Measurements from ENCODE around the gene TAS2R31. TPM values are rescaled to one million over a fixed set of nuclear protein-coding genes. Genes with fewer than 3 reads are reported as not detected.
"Not testable (repeated sequence)": the region's sequence is repeated elsewhere in the genome, so short reads cannot be mapped to it uniquely, and the experiment has no call there.

TAS2R31 gene
- total RNA-seq, 1 experiment from 2014 or later, result 3.5 TPM

DNA sequence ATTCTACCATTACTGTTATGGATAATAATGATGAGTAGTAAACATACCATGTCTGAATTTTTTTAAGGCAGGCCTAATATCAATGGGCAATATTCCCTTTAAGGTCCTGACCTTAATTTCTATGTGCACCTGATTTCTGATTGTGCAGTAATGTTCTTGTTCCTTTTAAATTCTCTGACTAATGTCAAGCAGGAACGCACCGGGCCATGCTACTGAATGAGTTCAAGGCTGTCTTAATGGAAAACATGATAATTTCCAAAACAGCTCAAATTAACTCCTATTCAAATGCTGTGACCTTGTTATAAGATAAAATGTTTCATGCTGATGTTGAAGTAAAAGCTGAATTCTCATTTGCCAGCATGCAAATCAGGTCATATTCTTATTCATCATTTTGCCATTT lies 24.1 kb upstream of the TAS2R31 start:
- Histone ChIP-seq H2AFZ (no peak overlapping the region), H3K27me3 (ENCODE audit: insufficient read depth, low read depth) (no peaks in the 10 kb centered on the region), H3K27ac (no peak overlapping the region), H3K4me2 (no peak overlapping the region), H3K4me3 (no peak overlapping the region), H3K4me1 (replicated peaks; ENCODE audit: insufficient read depth) (no peaks in the 10 kb centered on the region), H3K79me2 (ENCODE audit: low read depth) (no peaks in the 10 kb centered on the region), H3K9me2 (ENCODE audit: insufficient read depth) (no peaks in the 10 kb centered on the region), H3K9me3 (ENCODE audit: insufficient read depth, low read depth) (no peaks in the 10 kb centered on the region), H3K36me3 (ENCODE audit: low read depth) (no peaks in the 10 kb centered on the region), H4K20me1 (ENCODE audit: insufficient read depth) (no peaks in the 10 kb centered on the region), H3F3A (ENCODE audit: insufficient read depth, low read depth) (no peaks in the 10 kb centered on the region)
- intact Hi-C loops (cut with micrococcal nuclease; ENCODE audit: unreplicated experiment), result loop anchor here (10.0 kb wide), 1 partner anchor 69 kb away; no protein-coding TSS in a partner anchor
- TF ChIP-seq, protein P1, sequence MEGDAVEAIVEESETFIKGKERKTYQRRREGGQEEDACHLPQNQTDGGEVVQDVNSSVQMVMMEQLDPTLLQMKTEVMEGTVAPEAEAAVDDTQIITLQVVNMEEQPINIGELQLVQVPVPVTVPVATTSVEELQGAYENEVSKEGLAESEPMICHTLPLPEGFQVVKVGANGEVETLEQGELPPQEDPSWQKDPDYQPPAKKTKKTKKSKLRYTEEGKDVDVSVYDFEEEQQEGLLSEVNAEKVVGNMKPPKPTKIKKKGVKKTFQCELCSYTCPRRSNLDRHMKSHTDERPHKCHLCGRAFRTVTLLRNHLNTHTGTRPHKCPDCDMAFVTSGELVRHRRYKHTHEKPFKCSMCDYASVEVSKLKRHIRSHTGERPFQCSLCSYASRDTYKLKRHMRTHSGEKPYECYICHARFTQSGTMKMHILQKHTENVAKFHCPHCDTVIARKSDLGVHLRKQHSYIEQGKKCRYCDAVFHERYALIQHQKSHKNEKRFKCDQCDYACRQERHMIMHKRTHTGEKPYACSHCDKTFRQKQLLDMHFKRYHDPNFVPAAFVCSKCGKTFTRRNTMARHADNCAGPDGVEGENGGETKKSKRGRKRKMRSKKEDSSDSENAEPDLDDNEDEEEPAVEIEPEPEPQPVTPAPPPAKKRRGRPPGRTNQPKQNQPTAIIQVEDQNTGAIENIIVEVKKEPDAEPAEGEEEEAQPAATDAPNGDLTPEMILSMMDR (conservative IDR thresholded peaks at IDR 0.05), result no peak
- no peak for TF ChIP-seq EZH2 (IDR thresholded peaks at IDR 0.05; ENCODE audit: low read depth)
- no peak for DNase-seq
- CTCF ChIA-PET, result no interaction called here
- no TSS peak for BruUV-seq (replicated peaks)
- POLR2A ChIA-PET (ENCODE audit: unreplicated experiment), result no interaction called here

DNA sequence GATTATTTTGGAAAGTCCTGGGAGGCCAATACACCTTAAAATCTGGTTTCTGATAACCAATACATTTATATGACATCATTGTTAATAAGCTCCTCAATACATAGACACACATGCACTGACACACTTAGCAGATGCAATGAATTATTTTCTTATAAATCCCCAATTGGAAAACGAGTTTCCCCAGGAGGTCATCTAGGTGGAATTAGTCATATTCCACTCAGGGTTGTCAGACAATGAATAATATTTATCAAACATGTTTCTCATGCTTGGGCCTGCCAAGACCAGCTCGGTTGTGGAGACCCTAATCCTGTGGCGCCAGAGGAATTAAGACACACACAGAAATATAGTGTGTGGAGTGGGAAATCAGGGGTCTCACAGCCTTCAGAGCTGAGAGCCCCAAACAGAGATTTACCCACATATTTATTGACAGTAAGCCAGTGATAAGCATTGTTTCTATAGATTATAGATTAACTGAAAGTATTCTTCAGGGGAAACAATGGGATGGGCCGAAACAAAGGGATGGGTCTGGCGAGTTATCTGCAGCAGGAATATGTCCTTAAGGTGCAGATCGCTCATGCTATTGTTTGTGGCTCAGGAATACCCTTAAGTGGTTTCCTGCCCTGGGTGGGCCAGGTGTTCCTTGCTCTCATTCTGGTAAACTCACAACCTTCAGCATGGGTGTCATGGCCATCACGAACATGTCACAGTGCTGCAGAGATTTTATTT lies 18.8 kb upstream of the TAS2R31 start:
- H3K9me2 ChIP-seq (ENCODE audit: insufficient read depth); CTCF ChIA-PET: not testable (repeated sequence)

DNA sequence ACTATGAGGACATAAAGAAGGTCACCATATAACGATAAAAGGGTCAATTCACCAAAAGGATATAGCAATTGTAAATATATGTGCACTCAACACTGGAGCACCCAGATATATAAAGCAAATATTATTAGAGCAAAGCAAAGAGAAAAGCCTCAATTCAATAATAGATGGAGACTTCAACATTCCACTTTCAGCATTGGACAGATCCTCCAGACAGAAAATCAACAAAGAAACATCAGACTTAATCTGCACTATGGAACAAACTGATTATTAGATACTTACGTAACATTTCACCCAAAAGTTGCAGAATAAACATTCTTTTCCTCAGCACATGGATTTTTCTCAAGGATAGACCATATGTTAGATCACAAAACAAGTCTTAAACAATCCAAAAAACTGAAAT lies 10.2 kb upstream of the TAS2R31 start:
- H3F3A ChIP-seq (ENCODE audit: insufficient read depth, low read depth); H3K4me1 ChIP-seq (replicated peaks; ENCODE audit: insufficient read depth); H2AFZ ChIP-seq; POLR2A ChIA-PET (ENCODE audit: unreplicated experiment); intact Hi-C loops (cut with micrococcal nuclease; ENCODE audit: unreplicated experiment); H3K9me2 ChIP-seq (ENCODE audit: insufficient read depth); H3K79me2 ChIP-seq (ENCODE audit: low read depth); H3K36me3 ChIP-seq (ENCODE audit: low read depth); H3K27ac ChIP-seq; H3K4me3 ChIP-seq; H4K20me1 ChIP-seq (ENCODE audit: insufficient read depth); H3K4me2 ChIP-seq; H3K9me3 ChIP-seq (ENCODE audit: insufficient read depth, low read depth); H3K27me3 ChIP-seq (ENCODE audit: insufficient read depth, low read depth); BruUV-seq (replicated peaks); DNase-seq: not testable (repeated sequence)
- CTCF ChIA-PET, result interaction anchor here (0.7 kb wide), 1 partner anchor 778 kb away, joined by 5 read pairs; no protein-coding TSS in a partner anchor

More for the DNA sequence above, 18.8 kb upstream of the TAS2R31 start:
- H3F3A ChIP-seq (ENCODE audit: insufficient read depth, low read depth); H3K27ac ChIP-seq; POLR2A ChIA-PET (ENCODE audit: unreplicated experiment); H3K36me3 ChIP-seq (ENCODE audit: low read depth); H3K79me2 ChIP-seq (ENCODE audit: low read depth); BruUV-seq (replicated peaks); H3K4me1 ChIP-seq (replicated peaks; ENCODE audit: insufficient read depth); H3K27me3 ChIP-seq (ENCODE audit: insufficient read depth, low read depth); DNase-seq; H3K4me2 ChIP-seq; H4K20me1 ChIP-seq (ENCODE audit: insufficient read depth); H2AFZ ChIP-seq; H3K9me3 ChIP-seq (ENCODE audit: insufficient read depth, low read depth); H3K4me3 ChIP-seq: not testable (repeated sequence)
- intact Hi-C loops (cut with micrococcal nuclease; ENCODE audit: unreplicated experiment), result loop anchor here (10.0 kb wide), 1 partner anchor 75 kb away; no protein-coding TSS in a partner anchor

DNA sequence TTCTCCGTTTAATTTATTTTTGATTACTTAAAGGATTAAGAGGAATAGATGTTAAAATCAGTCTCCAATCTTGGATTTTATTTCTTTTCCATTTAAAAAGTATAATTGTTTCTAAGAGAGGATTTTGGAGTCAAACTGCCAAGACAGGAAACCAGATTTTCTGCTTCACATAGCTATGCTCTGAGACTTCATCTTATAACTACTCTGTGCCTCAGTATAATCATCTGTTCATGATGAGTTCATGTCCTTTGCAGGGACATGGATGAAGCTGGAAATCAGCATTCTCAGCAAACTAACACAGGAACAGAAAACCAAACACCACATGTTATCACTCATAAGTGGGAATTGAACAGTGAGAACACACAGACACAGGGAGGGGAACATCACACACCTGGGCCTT lies 9.0 kb upstream of the TAS2R31 start:
- no peak overlapping the region for H2AFZ ChIP-seq
- H3K79me2 ChIP-seq (ENCODE audit: low read depth), result no peaks in the 10 kb centered on the region
- no peak for TF ChIP-seq EZH2 (IDR thresholded peaks at IDR 0.05; ENCODE audit: low read depth)
- TF ChIP-seq, protein P1 (conservative IDR thresholded peaks at IDR 0.05), result no peak
- H3K4me1 ChIP-seq (replicated peaks; ENCODE audit: insufficient read depth), result no peaks in the 10 kb centered on the region
- H3K9me3 ChIP-seq (ENCODE audit: insufficient read depth, low read depth), result no peaks in the 10 kb centered on the region
- no peaks in the 10 kb centered on the region for H3K27me3 ChIP-seq (ENCODE audit: insufficient read depth, low read depth)
- no TSS peak for BruUV-seq (replicated peaks)
- no peak overlapping the region for H3K4me3 ChIP-seq
- intact Hi-C loops (cut with micrococcal nuclease; ENCODE audit: unreplicated experiment), result no loop called here
- H3F3A ChIP-seq (ENCODE audit: insufficient read depth, low read depth), result no peaks in the 10 kb centered on the region
- H3K36me3 ChIP-seq (ENCODE audit: low read depth), result 0 out of 2 replicates have a peak, but pooled peaks cover 6% of the 10 kb centered on the region
- no peak overlapping the region for H3K4me2 ChIP-seq
- POLR2A ChIA-PET (ENCODE audit: unreplicated experiment), result no interaction called here
- CTCF ChIA-PET, result no interaction called here
- no peaks in the 10 kb centered on the region for H3K9me2 ChIP-seq (ENCODE audit: insufficient read depth)
- no peak overlapping the region for H3K27ac ChIP-seq
- DNase-seq, result no peak
- H4K20me1 ChIP-seq (ENCODE audit: insufficient read depth), result no peaks in the 10 kb centered on the region

Measured in PC-9 (cell line).